ENCODE data around the gene HMX1. TPM values are rescaled to one million over a fixed set of nuclear protein-coding genes. Genes with fewer than 3 reads are reported as not detected.

HMX1 gene
- total RNA-seq, 1 donor from 2014 or later, result not detected

- Histone ChIP-seq H3K36me3 (no peaks in the 10 kb centered on the region), H3K9me3 (no peaks in the 10 kb centered on the region), H3K27ac (no peak overlapping the region), H3K27me3 (peaks cover 6% of the 10 kb centered on the region), H3K4me3 (no peak overlapping the region), H3K4me1 (no peaks in the 10 kb centered on the region)
- TF ChIP-seq CTCF (IDR thresholded peaks at IDR 0.05), result no peak
- intact Hi-C loops (cut with DNase I), result no loop called here
- DNase-seq (ENCODE audit: low spot score in 2 of 2), result no peak
These were observed 18.4 kb downstream of the HMX1 start for GRCh38 chr4:8853249-8853648.

- Histone ChIP-seq H3K27me3 (peaks cover 3% of the 10 kb centered on the region), H3K4me1 (no peaks in the 10 kb centered on the region), H3K36me3 (no peaks in the 10 kb centered on the region), H3K27ac (no peak overlapping the region), H3K4me3 (no peak overlapping the region), H3K9me3 (no peaks in the 10 kb centered on the region)
- TF ChIP-seq CTCF (IDR thresholded peaks at IDR 0.05), result no peak
- intact Hi-C loops (cut with DNase I), result no loop called here
- DNase-seq (ENCODE audit: low spot score in 2 of 2), result no peak
These were observed 19.4 kb downstream of the HMX1 start for GRCh38 chr4:8852118-8852704.

- DNase-seq (ENCODE audit: low spot score in 2 of 2), result no peak
- Histone ChIP-seq H3K27ac (no peak overlapping the region), H3K4me1 (no peaks in the 10 kb centered on the region), H3K27me3 (no peaks in the 10 kb centered on the region), H3K4me3 (no peak overlapping the region), H3K9me3 (no peaks in the 10 kb centered on the region), H3K36me3 (no peaks in the 10 kb centered on the region)
- intact Hi-C loops (cut with DNase I), result no loop called here
- no peak for TF ChIP-seq CTCF (IDR thresholded peaks at IDR 0.05)
These were observed 20.1 kb downstream of the HMX1 start for GRCh38 chr4:8851321-8852117.

GRCh38 chr4:8850830-8851188 lies 20.8 kb downstream of the HMX1 start:
- no peaks in the 10 kb centered on the region for H3K36me3 ChIP-seq
- intact Hi-C loops (cut with DNase I), result no loop called here
- no peak for DNase-seq (ENCODE audit: low spot score in 2 of 2)
- H3K27me3 ChIP-seq, result no peaks in the 10 kb centered on the region
- no peaks in the 10 kb centered on the region for H3K9me3 ChIP-seq
- H3K4me3 ChIP-seq, result no peak overlapping the region
- no peak overlapping the region for H3K27ac ChIP-seq
- no peak for TF ChIP-seq CTCF (IDR thresholded peaks at IDR 0.05)
- no peaks in the 10 kb centered on the region for H3K4me1 ChIP-seq

GRCh38 chr4:8850074-8850829 lies 21.4 kb downstream of the HMX1 start:
- Histone ChIP-seq H3K4me3 (no peak overlapping the region), H3K36me3 (no peaks in the 10 kb centered on the region), H3K27me3 (no peaks in the 10 kb centered on the region), H3K27ac (no peak overlapping the region), H3K4me1 (no peaks in the 10 kb centered on the region), H3K9me3 (no peaks in the 10 kb centered on the region)
- intact Hi-C loops (cut with DNase I), result no loop called here
- no peak for TF ChIP-seq CTCF (IDR thresholded peaks at IDR 0.05)
- DNase-seq (ENCODE audit: low spot score in 2 of 2), result no peak

Measured in ascending aorta (tissue), 2 donors.